TTC549 (cell line): ENCODE results near the gene PHLDA2.

Source experiments
- FAIRE-seq: peaks from 2 replicates; lab custom pipeline; 2012; peaks lifted over from hg19 to GRCh38; lab: Jason Lieb, UNC

PHLDA2 gene

GRCh38 chr11:2928605-2929530 lies at the start of gene PHLDA2:
Gene PHLDA2, minus strand, starts transcription at chr11:2929420. Its CDS starts 56 bp downstream, at chr11:2929364.
- no peak for FAIRE-seq

- FAIRE-seq = no peak
Observed at GRCh38 chr11:2977113-2977512, 47.9 kb upstream of the PHLDA2 start.

- FAIRE-seq = no peak
Observed at GRCh38 chr11:2976294-2977063, 47.3 kb upstream of the PHLDA2 start.

GRCh38 chr11:2975594-2975993 lies 46.4 kb upstream of the PHLDA2 start:
- no peak for FAIRE-seq

- no peak for FAIRE-seq
Observed at GRCh38 chr11:2974272-2974671, 45.1 kb upstream of the PHLDA2 start.

GRCh38 chr11:2968341-2968900 lies 39.2 kb upstream of the PHLDA2 start:
- FAIRE-seq = no peak

- FAIRE-seq = no peak
Observed at GRCh38 chr11:2964782-2965181, 35.6 kb upstream of the PHLDA2 start.

GRCh38 chr11:2963761-2964160 lies 34.5 kb upstream of the PHLDA2 start:
- no peak for FAIRE-seq

- FAIRE-seq = no peak
Observed at GRCh38 chr11:2963112-2963754, 34.0 kb upstream of the PHLDA2 start.

- FAIRE-seq = no peak
Observed at GRCh38 chr11:2961080-2961479, 31.9 kb upstream of the PHLDA2 start.

- FAIRE-seq = no peak
Observed at GRCh38 chr11:2960139-2960538, 30.9 kb upstream of the PHLDA2 start.

- FAIRE-seq = no peak
Observed at GRCh38 chr11:2958251-2958650, 29.0 kb upstream of the PHLDA2 start.

GRCh38 chr11:2955906-2956476 lies 26.8 kb upstream of the PHLDA2 start:
- no peak for FAIRE-seq

- no peak for FAIRE-seq
Observed at GRCh38 chr11:2954263-2954662, 25.0 kb upstream of the PHLDA2 start.

GRCh38 chr11:2952290-2952689 lies 23.1 kb upstream of the PHLDA2 start:
- no peak for FAIRE-seq

- FAIRE-seq = no peak
Observed at GRCh38 chr11:2951231-2952110, 22.3 kb upstream of the PHLDA2 start.

- FAIRE-seq = no peak
Observed at GRCh38 chr11:2950825-2951224, 21.6 kb upstream of the PHLDA2 start.

- no peak for FAIRE-seq
Observed at GRCh38 chr11:2949920-2950319, 20.7 kb upstream of the PHLDA2 start.

GRCh38 chr11:2947744-2948143 lies 18.5 kb upstream of the PHLDA2 start:
- no peak for FAIRE-seq

GRCh38 chr11:2945757-2946287 lies 16.6 kb upstream of the PHLDA2 start:
- no peak for FAIRE-seq
